Islet precursor cell (in vitro differentiated cells): ENCODE data around the gene GADL1.

Experiments used
- DNase-seq: peaks from one replicate; pipeline ENCODE4 v3.0.0-alpha.2; 2018

Gene GADL1

DNA sequence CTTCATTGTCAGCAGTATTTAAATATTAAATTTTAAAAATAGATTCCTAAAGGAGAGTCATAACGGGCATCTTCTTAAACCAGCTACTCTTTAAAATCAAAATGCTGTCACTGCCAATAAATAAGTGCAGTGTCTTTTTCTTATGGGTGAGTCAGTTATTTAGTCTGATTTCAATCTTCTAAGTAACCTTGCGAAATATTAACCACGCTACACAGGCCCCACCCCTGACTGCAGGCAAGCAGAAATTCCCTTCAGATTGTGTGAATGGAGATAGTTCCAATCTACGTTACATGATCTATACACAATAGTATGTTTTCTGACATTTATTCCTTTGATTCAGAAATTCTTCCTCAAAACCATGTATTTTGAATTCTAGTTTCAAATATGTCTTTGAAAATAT is 141.5 kb downstream of the GADL1 start:
- no peak for DNase-seq

GRCh38 chr3:30752491-30752890 is 142.0 kb downstream of the GADL1 start:
- no peak for DNase-seq

DNA sequence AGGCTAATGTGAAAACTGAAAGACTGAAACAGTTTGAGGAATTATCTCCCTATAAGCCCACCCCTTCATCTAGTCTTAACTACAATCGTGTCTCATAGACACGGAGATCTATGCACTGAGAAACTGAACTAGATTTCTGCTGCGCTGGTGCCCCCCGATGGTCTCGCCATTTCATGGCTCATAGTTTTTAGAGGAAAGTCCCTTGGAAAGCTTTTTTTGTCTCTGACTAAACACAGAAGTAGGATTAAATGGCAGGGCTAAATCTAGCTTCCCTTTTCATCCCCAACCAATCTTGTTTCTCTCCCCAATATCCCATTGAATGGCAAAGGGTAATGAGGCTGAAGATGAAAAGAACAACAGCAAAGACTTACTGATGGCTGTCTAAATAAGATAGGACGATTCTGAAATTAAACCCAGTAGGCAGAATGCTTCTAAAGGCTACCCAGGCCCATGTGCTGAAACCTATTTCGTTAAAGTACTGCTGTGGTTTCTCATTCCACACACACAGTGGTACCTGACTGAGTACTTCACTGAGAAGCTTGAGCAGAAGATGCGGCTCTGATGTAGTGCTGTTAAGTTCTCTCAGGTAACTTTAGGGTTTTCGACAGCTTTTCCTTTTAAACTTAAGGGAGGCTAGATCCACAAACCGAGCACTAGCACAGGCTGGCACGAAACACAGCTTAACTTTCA is 142.7 kb downstream of the GADL1 start:
- peak; percentile 61 for DNase-seq

DNA sequence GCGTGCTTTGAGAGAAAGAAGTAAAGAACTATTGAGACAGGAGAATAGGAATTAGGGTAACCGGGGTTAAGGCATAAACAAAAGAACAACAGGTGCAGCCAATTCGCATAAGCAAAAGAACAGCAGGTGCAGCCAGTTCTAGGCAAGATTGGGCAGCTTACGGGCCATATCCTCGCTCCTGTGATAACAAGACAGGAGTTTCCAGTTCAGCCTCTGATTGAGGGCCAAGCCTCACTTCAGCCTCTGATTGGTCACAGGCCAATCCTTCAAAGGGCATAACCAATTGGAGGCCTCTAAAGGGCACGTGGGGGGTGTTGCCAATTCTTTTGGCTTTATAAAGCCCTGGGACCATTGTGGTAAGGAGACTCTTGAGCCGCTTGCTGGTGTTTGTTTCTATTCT is 143.5 kb downstream of the GADL1 start:
- no peak for DNase-seq

DNA sequence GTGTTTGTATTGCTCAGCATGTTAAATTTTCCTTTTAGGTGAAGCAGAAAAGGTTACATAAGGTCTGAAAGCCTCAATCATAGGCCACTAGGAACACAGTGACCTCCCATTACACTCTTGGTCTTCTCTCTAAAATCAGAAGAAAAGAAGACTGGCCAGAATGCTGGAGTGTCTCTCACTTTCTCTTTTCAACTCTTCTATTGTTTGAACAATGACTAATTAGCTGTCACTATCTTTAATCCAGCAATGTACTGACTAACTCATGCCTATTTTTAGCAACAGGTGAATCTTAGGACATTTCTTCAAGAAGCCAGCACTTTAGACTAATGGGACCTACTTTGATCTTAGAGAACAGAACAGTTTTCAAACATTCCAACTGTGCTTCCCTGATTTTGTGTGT is 145.2 kb downstream of the GADL1 start:
- DNase-seq, result no peak

- no peak for DNase-seq
Observed at GRCh38 chr3:30747771-30748281, 146.6 kb downstream of the GADL1 start.

GRCh38 chr3:30743641-30744317 is 150.7 kb downstream of the GADL1 start:
- no peak for DNase-seq

DNA sequence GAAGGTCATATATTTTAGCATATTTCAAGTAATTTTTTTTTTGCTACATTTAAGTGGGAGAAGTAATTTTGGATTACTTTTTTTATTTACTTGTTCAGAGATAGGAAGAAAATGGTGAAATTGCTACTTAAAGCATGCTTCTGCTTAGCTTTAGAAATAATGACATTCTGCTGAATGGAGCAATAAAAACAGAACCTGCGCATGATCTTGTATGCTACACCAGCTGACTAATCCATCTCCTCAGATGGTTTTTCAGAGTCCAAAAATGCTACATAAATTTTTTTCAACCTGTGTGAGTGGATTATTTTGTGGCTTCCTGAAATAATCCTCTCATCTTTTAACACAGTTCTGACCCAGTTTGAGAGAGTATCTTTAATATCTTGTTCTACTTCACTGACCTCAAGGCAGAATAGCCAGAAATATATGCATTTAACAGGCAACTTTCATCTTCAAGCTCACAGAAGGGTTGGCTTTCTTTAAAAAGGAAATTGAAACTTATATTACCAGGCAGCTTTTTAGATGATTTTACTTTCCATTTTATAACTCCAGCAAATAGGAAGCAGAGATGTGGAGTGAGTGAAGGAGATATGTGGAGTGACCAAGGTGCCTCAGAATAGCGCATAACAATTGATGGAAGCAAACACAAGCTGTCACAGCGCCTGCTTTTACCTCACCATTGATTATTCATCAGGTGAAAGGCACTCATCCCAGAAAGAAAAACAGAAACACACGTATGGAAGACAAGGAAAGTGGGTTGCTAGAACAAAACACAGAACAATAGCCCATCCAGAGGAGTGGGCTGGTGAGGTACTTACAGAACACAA is 151.5 kb downstream of the GADL1 start:
- no peak for DNase-seq

GRCh38 chr3:30741889-30742288 is 152.6 kb downstream of the GADL1 start:
- DNase-seq, result no peak

DNA sequence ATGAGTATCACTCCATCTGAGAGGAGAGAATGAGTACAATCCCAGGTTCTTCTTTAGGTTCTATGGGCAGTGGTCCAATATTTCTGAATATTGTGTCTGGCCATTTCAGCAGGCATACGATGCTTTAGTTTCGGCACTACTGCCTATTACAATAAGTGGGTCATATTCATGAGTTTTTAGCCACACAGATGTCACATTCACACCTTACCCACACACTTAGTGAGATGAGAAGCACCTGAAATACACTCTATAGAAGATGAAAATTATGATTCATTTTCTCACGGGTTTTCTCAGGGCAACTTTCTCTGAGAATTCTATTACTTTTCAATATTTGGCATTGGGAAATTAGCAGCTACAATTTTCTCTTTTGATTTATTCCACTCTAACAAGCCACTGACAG is 155.9 kb downstream of the GADL1 start:
- DNase-seq, result no peak

DNA sequence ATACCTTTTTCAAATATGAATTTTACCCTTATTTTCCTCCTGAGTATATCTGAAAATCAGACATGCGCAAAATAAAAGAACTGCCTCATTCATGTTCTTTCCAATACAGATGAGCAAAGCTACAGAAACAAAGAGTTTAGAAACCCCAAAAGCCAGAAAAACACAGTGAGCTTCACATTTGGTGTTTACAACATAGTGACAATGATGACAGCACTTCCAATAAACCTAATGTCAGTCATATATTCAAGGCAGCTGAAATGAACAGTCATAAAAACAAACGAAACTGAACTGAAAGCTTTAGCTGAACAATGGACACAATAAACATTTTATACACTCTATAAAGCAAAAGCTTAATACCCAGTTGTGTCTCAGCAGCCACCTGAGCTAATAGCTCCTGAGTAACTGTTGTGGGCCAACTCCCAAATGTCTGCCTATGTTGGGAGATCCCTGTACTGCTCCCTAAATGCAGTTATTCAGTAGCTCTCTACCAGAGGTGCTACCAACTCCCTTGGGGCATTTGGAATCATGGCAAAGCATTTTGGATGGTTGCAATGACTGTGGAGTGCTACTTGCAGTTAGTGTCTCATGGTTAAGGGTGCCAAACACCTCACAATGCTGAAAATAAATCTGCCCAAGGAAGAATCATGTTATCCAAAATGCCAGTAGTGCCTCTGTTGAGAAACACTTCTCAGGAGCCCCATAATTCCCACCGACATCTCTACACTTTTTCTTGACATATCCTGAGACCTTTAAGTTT is 156.5 kb downstream of the GADL1 start:
- DNase-seq, result no peak

DNA sequence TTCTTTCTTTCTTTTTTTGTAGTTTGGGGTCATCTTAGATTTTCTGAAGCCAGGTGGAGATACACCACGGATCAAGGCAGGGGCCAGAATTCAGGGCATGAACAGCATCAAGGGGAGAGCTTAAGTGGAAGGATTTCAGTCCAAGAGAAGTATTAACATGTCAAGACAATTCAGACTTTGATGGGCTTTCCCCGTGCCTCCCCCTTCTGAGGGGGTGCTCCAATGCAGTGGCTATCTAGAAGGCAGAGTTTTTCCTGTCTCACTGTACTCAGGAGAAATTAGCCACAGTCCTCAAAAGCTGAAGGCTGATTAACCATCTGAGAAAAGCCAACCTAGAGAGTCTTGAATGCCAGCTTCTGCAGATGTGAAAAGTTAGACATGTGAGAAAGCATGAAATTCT is 160.8 kb downstream of the GADL1 start:
- no peak for DNase-seq

DNA sequence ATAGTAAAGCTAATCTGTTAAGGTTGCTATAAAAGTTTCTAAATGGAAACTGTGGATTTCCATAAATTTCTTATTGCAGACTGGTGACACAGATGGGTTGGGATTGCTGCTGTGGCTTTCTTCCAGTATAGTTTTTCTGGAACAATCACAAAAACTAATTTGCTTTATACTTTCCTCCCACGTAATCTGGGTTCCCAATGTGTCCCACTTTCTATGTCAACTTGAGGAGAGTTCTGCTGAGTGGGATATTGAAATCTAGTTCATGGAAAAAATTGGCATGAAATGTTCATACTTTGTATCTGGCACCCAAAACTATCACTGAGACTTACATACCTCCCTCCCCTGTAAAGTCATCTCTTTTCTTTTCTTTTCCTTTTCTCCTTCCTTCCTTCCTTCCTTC is 161.3 kb downstream of the GADL1 start:
- DNase-seq, result no peak

- DNase-seq, result no peak
Observed at GRCh38 chr3:30730967-30731366, 163.5 kb downstream of the GADL1 start.

DNA sequence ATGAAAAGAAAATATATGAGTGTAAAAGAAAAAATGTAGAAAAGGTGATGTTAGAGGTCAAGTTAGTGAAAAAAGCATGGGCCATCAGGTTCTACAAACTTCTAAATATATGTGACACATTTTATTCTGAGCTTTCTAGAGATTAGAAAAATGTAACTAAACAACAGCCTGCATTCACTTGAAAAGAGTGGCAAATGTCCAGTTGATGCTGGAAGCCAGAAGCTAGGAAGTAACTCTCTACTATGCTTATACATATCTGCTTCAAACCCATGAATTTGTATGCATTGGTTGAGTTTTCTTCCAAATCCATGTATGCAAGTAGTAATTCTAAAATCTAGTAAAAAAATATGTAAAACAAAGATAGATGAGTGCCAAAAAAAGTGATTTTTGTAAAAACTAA is 164.5 kb downstream of the GADL1 start:
- no peak for DNase-seq

- DNase-seq, result no peak
Observed at GRCh38 chr3:30729512-30729911, 164.9 kb downstream of the GADL1 start.

DNA sequence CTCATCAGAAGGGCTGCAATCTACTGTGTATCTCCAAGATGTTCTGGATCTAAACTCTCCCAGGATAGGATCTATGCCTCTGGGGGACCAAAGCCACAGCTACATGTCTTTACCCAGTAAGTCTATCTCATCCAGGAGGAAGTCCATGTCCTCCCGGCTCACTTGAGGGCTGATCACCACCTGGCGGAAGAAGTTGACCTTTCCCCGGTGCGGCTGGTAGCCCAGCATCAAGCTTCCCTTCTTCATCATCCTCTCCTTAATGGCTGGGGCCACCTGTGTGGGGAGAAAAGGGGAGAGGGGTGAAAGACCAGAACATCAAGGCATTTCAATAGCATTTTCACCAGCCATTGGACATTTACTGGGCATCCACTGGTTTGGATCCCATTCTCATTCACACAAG is 166.3 kb downstream of the GADL1 start:
- DNase-seq, result no peak

- no peak for DNase-seq
Observed at GRCh38 chr3:30724863-30725262, 169.6 kb downstream of the GADL1 start.

DNA sequence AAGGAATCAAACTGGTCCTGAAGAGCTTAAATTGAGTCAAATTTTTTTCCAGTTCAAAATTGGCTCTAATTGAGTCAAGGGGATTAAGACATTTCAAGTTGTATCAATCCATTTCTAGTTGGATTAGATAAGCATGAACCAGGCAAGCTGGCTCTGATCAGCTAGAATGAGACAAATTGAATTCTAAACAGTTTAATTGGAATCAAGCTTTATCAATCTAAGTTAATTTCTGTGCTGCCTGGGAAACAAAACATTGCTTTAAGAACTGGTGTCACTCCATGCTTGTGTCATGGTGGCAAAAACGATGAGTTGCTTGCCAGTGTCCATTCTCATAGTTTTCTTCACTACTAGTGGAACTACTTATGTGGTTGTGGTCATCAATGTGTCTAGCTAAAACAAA is 171.2 kb downstream of the GADL1 start:
- DNase-seq, result no peak

DNA sequence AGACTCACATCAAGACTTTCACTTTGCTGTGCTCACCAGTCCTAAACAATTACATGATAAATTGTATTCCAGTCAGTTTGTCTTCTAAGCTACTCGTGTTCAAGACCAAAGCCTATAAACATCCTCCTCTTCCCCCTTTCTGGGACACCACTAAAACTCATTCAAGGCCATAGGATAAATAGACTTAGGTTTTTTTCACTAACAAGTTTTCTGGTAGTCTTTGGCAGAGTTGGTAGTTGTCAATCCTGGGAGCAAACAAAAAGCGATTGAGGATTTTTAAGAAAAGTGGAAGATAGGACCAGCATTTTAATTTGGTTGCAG is 173.2 kb downstream of the GADL1 start:
- no peak for DNase-seq

DNA sequence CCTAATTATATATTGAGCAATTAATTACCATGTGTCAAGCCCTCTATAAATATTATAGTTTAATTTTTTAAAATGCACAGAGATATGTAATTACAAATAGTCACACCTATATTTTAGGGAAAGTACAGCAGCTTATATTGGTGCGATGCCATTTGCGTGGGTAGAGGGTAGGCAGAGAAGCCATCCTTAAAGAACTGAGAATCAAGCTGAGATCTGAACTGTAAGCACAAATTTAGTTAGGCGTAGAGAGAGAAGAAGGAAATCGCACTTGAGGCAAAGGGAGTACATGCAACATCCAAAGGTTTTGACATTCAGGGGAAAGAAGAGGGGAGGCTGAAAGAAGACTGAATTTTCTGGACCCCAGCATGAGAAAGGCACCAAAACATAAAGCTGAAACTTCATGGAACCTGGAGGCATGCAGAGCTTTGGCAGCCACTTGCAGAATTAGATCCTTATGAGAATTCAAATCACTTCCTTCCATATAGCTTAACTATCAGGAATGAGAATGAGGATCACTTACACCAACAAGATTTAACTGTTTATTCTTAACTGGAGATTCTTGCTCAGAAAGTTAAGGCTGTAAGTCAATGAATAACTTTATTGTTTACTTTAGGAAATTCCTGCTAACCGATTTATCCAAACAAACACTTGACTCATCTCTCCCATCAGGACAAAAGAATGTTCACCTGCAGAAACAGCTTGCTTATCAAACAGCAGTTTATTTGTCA is 173.7 kb downstream of the GADL1 start:
- DNase-seq, result no peak

- DNase-seq, result no peak
Observed at GRCh38 chr3:30719536-30719935, 174.9 kb downstream of the GADL1 start.
